Activated CD4-positive, alpha-beta memory T cell treated with anti-CD3 and anti-CD28 coated beads, Interleukin-2, amount 10 ng/mL, durations not matched to agents 7 days and 5 days (primary cell): ENCODE results near the gene RANBP9. TPM values are rescaled to one million over a fixed set of nuclear protein-coding genes. Genes with fewer than 3 reads are reported as not detected.

Source experiments
- CTCF ChIA-PET: fragments of 350-600 bp; sonication (Branson Sonifier 250); formaldehyde crosslinking; loops from one replicate; lab custom pipeline; 2021; ENCODE audit warnings: antibody characterized with exemption, inconsistent platforms; lab: Charles Lee
- POLR2A ChIA-PET: fragments of 350-600 bp; sonication (Branson Sonifier 250); formaldehyde crosslinking; loops from one replicate; lab custom pipeline; 2021; ENCODE audit warnings: antibody characterized with exemption; lab: Charles Lee
- DNase-seq: peaks from one replicate; pipeline ENCODE4 v3.0.0-alpha.2; 2020
- H3K27ac Mint-ChIP-seq: one replicate; pipeline ENCODE4 v1.8.0; 2021; ENCODE audit warnings: mild to moderate bottlenecking, mixed read lengths
- H3K27me3 Mint-ChIP-seq: one replicate; pipeline ENCODE4 v1.8.0; 2021; ENCODE audit warnings: mixed read lengths
- H3K36me3 Mint-ChIP-seq: one replicate; pipeline ENCODE4 v1.8.0; 2021; ENCODE audit warnings: low read depth, mixed read lengths
- H3K4me1 Mint-ChIP-seq: one replicate; pipeline ENCODE4 v1.8.0; 2021; ENCODE audit warnings: mixed read lengths
- H3K4me3 Mint-ChIP-seq: one replicate; pipeline ENCODE4 v1.8.0; 2021; ENCODE audit warnings: mild to moderate bottlenecking, mixed read lengths
- H3K9me3 Mint-ChIP-seq: one replicate; pipeline ENCODE4 v1.8.0; 2021; ENCODE audit warnings: mixed read lengths
- total RNA-seq, 2 experiments: library from RNA; stranded (reverse); gene quantifications; one replicate each; pipeline ENCODE4 v1.2.3, GENCODE V29; 2021

The RANBP9 gene
- total RNA-seq, 2 experiments from 2014 or later = 66.8 to 69.1 TPM

GRCh38 chr6:13674533-13675190, 37.0 kb downstream of the RANBP9 start:
- CTCF ChIA-PET = interaction anchor here (0.8 kb wide), 1 partner anchor 91 kb away, joined by 4 read pairs; no protein-coding TSS in a partner anchor
- Mint-ChIP-seq H3K9me3 (peaks cover 10% of the 10 kb centered on the region), H3K36me3 (peaks cover 46% of the 10 kb centered on the region), H3K4me3 (no peak overlapping the region), H3K27ac (no peak overlapping the region), H3K27me3 (no peaks in the 10 kb centered on the region), H3K4me1 (peaks cover 36% of the 10 kb centered on the region)
- POLR2A ChIA-PET = interaction anchor here (2.0 kb wide), 1 partner anchor 13 kb away, joined by 8 read pairs; no protein-coding TSS in a partner anchor
- DNase-seq = no peak

GRCh38 chr6:13673825-13674444, 37.7 kb downstream of the RANBP9 start:
- Mint-ChIP-seq H3K27ac (no peak overlapping the region), H3K36me3 (peaks cover 47% of the 10 kb centered on the region), H3K9me3 (peaks cover 10% of the 10 kb centered on the region), H3K4me3 (no peak overlapping the region), H3K27me3 (no peaks in the 10 kb centered on the region), H3K4me1 (peaks cover 40% of the 10 kb centered on the region)
- ChIA-PET POLR2A (interaction anchor here (2.0 kb wide), 1 partner anchor 14 kb away, joined by 8 read pairs; no protein-coding TSS in a partner anchor), CTCF (interaction anchor here (1.1 kb wide), 1 partner anchor 49 kb away, joined by 3 read pairs; no protein-coding TSS in a partner anchor)
- DNase-seq = no peak

- Mint-ChIP-seq H3K27me3 (no peaks in the 10 kb centered on the region), H3K36me3 (peaks cover 45% of the 10 kb centered on the region), H3K4me3 (no peak overlapping the region), H3K9me3 (peaks cover 10% of the 10 kb centered on the region), H3K4me1 (peaks cover 42% of the 10 kb centered on the region), H3K27ac (no peak overlapping the region)
- DNase-seq = no peak
- CTCF ChIA-PET = interaction anchor here (0.9 to 1.5 kb wide), 3 partner anchors 13 to 145 kb away, joined by 3 read pairs; no protein-coding TSS in a partner anchor
- POLR2A ChIA-PET = interaction anchor here (2.0 kb wide), 1 partner anchor 15 kb away, joined by 8 read pairs; no protein-coding TSS in a partner anchor
Measured at GRCh38 chr6:13673368-13673767, 38.3 kb downstream of the RANBP9 start.

DNA sequence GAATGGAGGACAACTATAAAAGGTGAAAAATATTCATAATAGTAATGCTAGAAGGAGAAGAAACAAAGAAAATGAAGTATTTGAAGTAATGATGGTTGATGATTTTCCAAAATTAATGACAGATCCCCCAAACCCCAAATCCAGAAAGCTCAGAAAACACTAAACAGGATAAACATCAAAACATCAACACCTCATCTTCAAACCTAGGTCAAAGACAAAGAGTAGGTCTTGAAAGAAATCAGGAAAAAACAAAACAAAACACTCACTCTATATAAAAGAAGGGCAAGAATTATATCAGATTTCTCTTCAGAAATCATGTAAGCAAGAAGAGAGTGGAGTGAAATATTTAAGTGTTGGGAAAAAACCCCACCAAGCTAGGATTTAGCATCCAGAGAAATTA, 38.7 kb downstream of the RANBP9 start:
- Mint-ChIP-seq H3K36me3 (peaks cover 45% of the 10 kb centered on the region), H3K27ac (no peak overlapping the region), H3K9me3 (peaks cover 10% of the 10 kb centered on the region), H3K27me3 (no peaks in the 10 kb centered on the region), H3K4me3 (no peak overlapping the region), H3K4me1 (peaks cover 46% of the 10 kb centered on the region)
- DNase-seq = no peak
- ChIA-PET POLR2A (interaction anchor here (1.3 to 2.0 kb wide), 2 partner anchors 15 to 97 kb away, joined by 3 to 8 read pairs; no protein-coding TSS in a partner anchor), CTCF (interaction anchor here (0.9 to 1.5 kb wide), 3 partner anchors 12 to 145 kb away, joined by 3 read pairs; no protein-coding TSS in a partner anchor)

DNA sequence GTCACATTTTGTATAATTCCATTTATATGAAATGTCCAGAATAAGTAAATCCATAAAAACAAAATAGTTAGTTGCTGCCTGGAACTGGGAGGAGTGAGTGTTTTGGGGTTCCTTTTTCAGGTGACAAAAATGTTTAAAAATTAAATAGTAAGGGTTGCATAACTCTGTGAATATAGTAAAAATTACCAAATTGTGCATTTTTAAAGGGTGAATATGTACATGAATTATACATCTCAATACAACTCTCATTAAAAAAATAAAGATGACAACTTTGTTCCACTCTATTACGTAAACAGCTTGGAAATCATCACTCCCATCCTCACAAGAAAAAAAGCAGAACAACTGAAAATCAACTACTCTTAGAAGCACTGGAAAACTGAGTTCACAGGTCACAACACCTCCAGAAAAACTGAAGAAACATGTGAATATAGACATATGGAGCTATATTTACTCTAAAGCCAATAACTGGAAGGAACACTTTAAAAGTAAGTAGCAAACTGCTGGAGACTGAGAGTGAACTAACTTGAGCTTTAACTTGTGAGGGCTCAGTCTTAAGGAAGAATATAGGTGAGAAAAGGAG, 40.0 kb downstream of the RANBP9 start:
- Mint-ChIP-seq H3K9me3 (peaks cover 5% of the 10 kb centered on the region), H3K36me3 (peaks cover 39% of the 10 kb centered on the region), H3K4me1 (peaks cover 55% of the 10 kb centered on the region), H3K4me3 (no peak overlapping the region), H3K27me3 (no peaks in the 10 kb centered on the region), H3K27ac (no peak overlapping the region)
- ChIA-PET POLR2A (interaction anchor here (0.9 to 1.3 kb wide), 2 partner anchors 38 to 96 kb away, joined by 3 read pairs; no protein-coding TSS in a partner anchor), CTCF (interaction anchor here (1.5 kb wide), 1 partner anchor 11 kb away, joined by 3 read pairs; no protein-coding TSS in a partner anchor)
- DNase-seq = no peak

DNA sequence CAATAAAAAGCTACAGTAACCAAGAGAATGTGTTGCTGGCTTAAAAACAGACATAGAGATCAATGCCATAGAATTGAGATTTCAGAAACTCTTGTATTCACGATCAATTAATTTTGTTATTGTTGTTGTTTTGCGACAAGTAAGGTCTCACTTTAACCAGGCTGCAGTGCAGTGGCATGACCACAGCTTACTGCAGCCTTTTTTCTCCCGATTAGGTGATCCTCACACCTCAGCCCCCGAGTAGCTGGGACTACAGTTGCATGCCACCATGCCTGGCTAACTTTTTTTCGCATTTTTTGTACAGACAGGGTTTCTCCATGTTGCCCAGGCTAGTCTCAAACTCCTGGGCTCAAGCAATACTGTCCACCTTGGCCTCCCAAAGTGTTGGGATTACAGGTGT, 42.2 kb downstream of the RANBP9 start:
- POLR2A ChIA-PET = no interaction called here
- no peak overlapping the region for H3K27ac Mint-ChIP-seq
- CTCF ChIA-PET = no interaction called here

GRCh38 chr6:13668291-13668928, 43.2 kb downstream of the RANBP9 start:
- H3K27me3 Mint-ChIP-seq = no peaks in the 10 kb centered on the region
- POLR2A ChIA-PET = no interaction called here
- no peak overlapping the region for H3K4me3 Mint-ChIP-seq
- H3K36me3 Mint-ChIP-seq = peaks cover 39% of the 10 kb centered on the region
- CTCF ChIA-PET = interaction anchor here (0.6 kb wide), 1 partner anchor 13 kb away, joined by 3 read pairs; no protein-coding TSS in a partner anchor
- H3K27ac Mint-ChIP-seq = no peak overlapping the region
- no peak for DNase-seq
- H3K9me3 Mint-ChIP-seq = peaks cover 2% of the 10 kb centered on the region
- H3K4me1 Mint-ChIP-seq = peaks cover 63% of the 10 kb centered on the region

More for the DNA sequence above, 42.2 kb downstream of the RANBP9 start:
- no peak overlapping the region for H3K4me3 Mint-ChIP-seq
- no peaks in the 10 kb centered on the region for H3K27me3 Mint-ChIP-seq
- no peak for DNase-seq
- peaks cover 2% of the 10 kb centered on the region for H3K9me3 Mint-ChIP-seq
- H3K36me3 Mint-ChIP-seq = peaks cover 39% of the 10 kb centered on the region
- peaks cover 59% of the 10 kb centered on the region for H3K4me1 Mint-ChIP-seq

- H3K27me3 Mint-ChIP-seq = no peaks in the 10 kb centered on the region
- no peak overlapping the region for H3K27ac Mint-ChIP-seq
- no peak overlapping the region for H3K4me3 Mint-ChIP-seq
- POLR2A ChIA-PET = no interaction called here
- peaks cover 62% of the 10 kb centered on the region for H3K4me1 Mint-ChIP-seq
- CTCF ChIA-PET = interaction anchor here (0.6 kb wide), 1 partner anchor 13 kb away, joined by 3 read pairs; no protein-coding TSS in a partner anchor
- H3K9me3 Mint-ChIP-seq = peaks cover 2% of the 10 kb centered on the region
- no peak for DNase-seq
- H3K36me3 Mint-ChIP-seq = peaks cover 32% of the 10 kb centered on the region
Measured at GRCh38 chr6:13667655-13668054, 44.0 kb downstream of the RANBP9 start.

- ChIA-PET POLR2A (interaction anchor here (0.8 to 1.3 kb wide), 2 partner anchors 15 to 52 kb away, joined by 4 to 5 read pairs; partner anchors contain the start of gene NOL7), CTCF (interaction anchor here (0.6 to 2.1 kb wide), 2 partner anchors 50 to 51 kb away, joined by 3 to 6 read pairs; partner anchors contain the start of gene NOL7)
- Mint-ChIP-seq H3K36me3 (peaks cover 27% of the 10 kb centered on the region), H3K27me3 (no peaks in the 10 kb centered on the region), H3K9me3 (peaks cover 2% of the 10 kb centered on the region), H3K4me1 (peaks cover 67% of the 10 kb centered on the region), H3K4me3 (no peak overlapping the region), H3K27ac (peak overlapping the region; percentile 17)
- DNase-seq = no peak
Measured at GRCh38 chr6:13666194-13667105, 45.2 kb downstream of the RANBP9 start.

GRCh38 chr6:13664703-13665352, 46.8 kb downstream of the RANBP9 start:
- H3K27me3 Mint-ChIP-seq = no peaks in the 10 kb centered on the region
- no peaks in the 10 kb centered on the region for H3K9me3 Mint-ChIP-seq
- no peak overlapping the region for H3K27ac Mint-ChIP-seq
- ChIA-PET CTCF (no interaction called here), POLR2A (interaction anchor here (0.7 to 1.0 kb wide), 2 partner anchors 20 to 45 kb away, joined by 3 read pairs; no protein-coding TSS in a partner anchor)
- no peak for DNase-seq
- H3K36me3 Mint-ChIP-seq = peaks cover 20% of the 10 kb centered on the region
- H3K4me3 Mint-ChIP-seq = no peak overlapping the region
- H3K4me1 Mint-ChIP-seq = peaks cover 70% of the 10 kb centered on the region

GRCh38 chr6:13663986-13664385, 47.6 kb downstream of the RANBP9 start:
- Mint-ChIP-seq H3K27ac (no peak overlapping the region), H3K9me3 (no peaks in the 10 kb centered on the region), H3K27me3 (no peaks in the 10 kb centered on the region), H3K36me3 (peaks cover 13% of the 10 kb centered on the region), H3K4me1 (peaks cover 64% of the 10 kb centered on the region), H3K4me3 (no peak overlapping the region)
- ChIA-PET POLR2A (interaction anchor here (1.0 kb wide), 1 partner anchor 45 kb away, joined by 3 read pairs; no protein-coding TSS in a partner anchor), CTCF (no interaction called here)
- DNase-seq = no peak
